ENCODE data around the gene DRC3. TPM values are rescaled to one million over a fixed set of nuclear protein-coding genes. Genes with fewer than 3 reads are reported as not detected.

Gene DRC3
- total RNA-seq, 2 experiments from 2014 or later: 0.19 TPM; not detected in 1

- H3K9me2 ChIP-seq (ENCODE audit: insufficient read depth, low read length): no peaks in the 10 kb centered on the region
- H3K36me3 ChIP-seq (ENCODE audit: insufficient read depth, low read length): peaks cover 3% of the 10 kb centered on the region; the same call in 1 of the 2 replicates
- H2AFZ ChIP-seq (ENCODE audit: low read length): no peak overlapping the region
- no peaks in the 10 kb centered on the region for H4K20me1 ChIP-seq (ENCODE audit: insufficient read depth, low read length)
- CTCF ChIA-PET (ENCODE audit: unreplicated experiment): interaction anchor here (1.1 to 1.6 kb wide), 2 partner anchors 10 to 18 kb away, joined by 4 read pairs; no protein-coding TSS in a partner anchor
- no peaks in the 10 kb centered on the region for H3K79me2 ChIP-seq (ENCODE audit: insufficient read depth, low read depth, low read length)
- no TSS peak for BruUV-seq (replicated peaks)
- intact Hi-C loops (cut with micrococcal nuclease; ENCODE audit: unreplicated experiment): no loop called here
- POLR2A ChIA-PET: no interaction called here
- no peak for DNase-seq (ENCODE audit: low spot score)
- no peaks in the 10 kb centered on the region for H3K9me3 ChIP-seq (ENCODE audit: low read length)
- no peaks in the 10 kb centered on the region for H3K4me1 ChIP-seq (ENCODE audit: insufficient read depth, low read length, poor library complexity, severe bottlenecking)
- no peak for TF ChIP-seq CTCF (conservative IDR thresholded peaks at IDR 0.05; ENCODE audit: low read length)
- no peak for TF ChIP-seq EZH2phosphoT487 (IDR thresholded peaks at IDR 0.05; ENCODE audit: borderline replicate concordance, low read depth, low read length)
- H3K4me2 ChIP-seq (ENCODE audit: low read length): no peak overlapping the region
- H3K4me3 ChIP-seq (ENCODE audit: low read depth, low read length, poor library complexity, severe bottlenecking): no peak overlapping the region
- no peak overlapping the region for H3K27ac ChIP-seq (ENCODE audit: low read depth, low read length, poor library complexity, severe bottlenecking)
Observed at GRCh38 chr17:18004884-18005305, 32.2 kb downstream of the DRC3 start.

DNA sequence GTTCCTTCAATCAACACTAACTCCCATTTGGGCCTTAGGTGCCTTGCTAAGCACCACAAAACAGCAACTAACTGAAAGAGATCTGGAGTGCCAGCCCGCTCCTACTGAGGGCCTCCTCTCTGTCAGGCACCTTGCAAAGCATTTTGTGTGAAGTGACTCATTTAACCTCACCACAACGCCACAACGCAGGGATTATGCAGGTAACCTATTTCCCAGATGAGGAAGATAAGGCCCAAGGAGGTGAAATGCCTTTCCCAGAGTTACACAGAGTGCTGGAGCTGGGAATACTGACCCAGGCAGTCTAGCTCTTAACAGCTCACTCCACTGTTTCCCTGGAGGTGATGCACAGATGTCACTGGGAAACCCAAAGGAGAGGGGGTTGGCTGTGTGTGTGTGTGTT, 32.8 kb downstream of the DRC3 start:
- Histone ChIP-seq H3K4me2 (ENCODE audit: low read length) (no peak overlapping the region), H3K36me3 (ENCODE audit: insufficient read depth, low read length) (peaks cover 9% of the 10 kb centered on the region), H3K79me2 (ENCODE audit: insufficient read depth, low read depth, low read length) (no peaks in the 10 kb centered on the region), H2AFZ (ENCODE audit: low read length) (no peak overlapping the region), H3K4me1 (ENCODE audit: insufficient read depth, low read length, poor library complexity, severe bottlenecking) (no peaks in the 10 kb centered on the region), H4K20me1 (ENCODE audit: insufficient read depth, low read length) (no peaks in the 10 kb centered on the region), H3K9me3 (ENCODE audit: low read length) (no peaks in the 10 kb centered on the region), H3K4me3 (ENCODE audit: low read depth, low read length, poor library complexity, severe bottlenecking) (no peak overlapping the region), H3K27ac (ENCODE audit: low read depth, low read length, poor library complexity, severe bottlenecking) (no peak overlapping the region), H3K9me2 (ENCODE audit: insufficient read depth, low read length) (no peaks in the 10 kb centered on the region)
- no TSS peak for BruUV-seq (replicated peaks)
- POLR2A ChIA-PET: no interaction called here
- no peak for DNase-seq (ENCODE audit: low spot score)
- CTCF ChIA-PET (ENCODE audit: unreplicated experiment): interaction anchor here (1.6 kb wide), 1 partner anchor 10 kb away, joined by 4 read pairs; no protein-coding TSS in a partner anchor
- intact Hi-C loops (cut with micrococcal nuclease; ENCODE audit: unreplicated experiment): no loop called here
- TF ChIP-seq EZH2phosphoT487 (IDR thresholded peaks at IDR 0.05; ENCODE audit: borderline replicate concordance, low read depth, low read length) (no peak), CTCF (conservative IDR thresholded peaks at IDR 0.05; ENCODE audit: low read length) (no peak)

- Histone ChIP-seq H3K4me3 (ENCODE audit: low read depth, low read length, poor library complexity, severe bottlenecking) (no peak overlapping the region), H3K27ac (ENCODE audit: low read depth, low read length, poor library complexity, severe bottlenecking) (no peak overlapping the region), H4K20me1 (ENCODE audit: insufficient read depth, low read length) (no peaks in the 10 kb centered on the region), H3K4me2 (ENCODE audit: low read length) (no peak overlapping the region), H3K9me3 (ENCODE audit: low read length) (no peaks in the 10 kb centered on the region), H3K36me3 (ENCODE audit: insufficient read depth, low read length) (peaks cover 17% of the 10 kb centered on the region), H2AFZ (ENCODE audit: low read length) (no peak overlapping the region), H3K9me2 (ENCODE audit: insufficient read depth, low read length) (no peaks in the 10 kb centered on the region), H3K4me1 (ENCODE audit: insufficient read depth, low read length, poor library complexity, severe bottlenecking) (no peaks in the 10 kb centered on the region), H3K79me2 (ENCODE audit: insufficient read depth, low read depth, low read length) (no peaks in the 10 kb centered on the region)
- intact Hi-C loops (cut with micrococcal nuclease; ENCODE audit: unreplicated experiment): no loop called here
- no peak for TF ChIP-seq CTCF (conservative IDR thresholded peaks at IDR 0.05; ENCODE audit: low read length)
- no peak for TF ChIP-seq EZH2phosphoT487 (IDR thresholded peaks at IDR 0.05; ENCODE audit: borderline replicate concordance, low read depth, low read length)
- no peak for DNase-seq (ENCODE audit: low spot score)
- no TSS peak for BruUV-seq (replicated peaks)
- POLR2A ChIA-PET: no interaction called here
- CTCF ChIA-PET (ENCODE audit: unreplicated experiment): no interaction called here
Observed at GRCh38 chr17:18006495-18007239, 34.0 kb downstream of the DRC3 start.
